MG63 (cell line): Measurements from ENCODE around the gene SPATA12. TPM values are rescaled to one million over a fixed set of nuclear protein-coding genes. Genes with fewer than 3 reads are reported as not detected.

Source experiments
- DNase-seq: peaks from one replicate; pipeline ENCODE4 v3.0.0-alpha.2; 2020
- H3K27me3 ChIP-seq: fragments of 250-450 bp; sonication (Bioruptor Pico); 2 replicates; pipeline ENCODE4 v1.5.1; 2020; ENCODE audit warnings: mild to moderate bottlenecking, moderate library complexity
- H3K36me3 ChIP-seq: fragments of 250-450 bp; sonication (Bioruptor Pico); 2 replicates; pipeline ENCODE4 v1.5.1; 2020; ENCODE audit warnings: mild to moderate bottlenecking, moderate library complexity
- H3K4me3 ChIP-seq: fragments of 250-450 bp; sonication (Bioruptor Pico); 2 replicates; pipeline ENCODE4 v1.5.1; 2020; ENCODE audit warnings: mild to moderate bottlenecking, moderate library complexity
- H3K9me3 ChIP-seq: fragments of 250-450 bp; sonication (Bioruptor Pico); 2 replicates; pipeline ENCODE4 v1.5.1; 2020; ENCODE audit warnings: mild to moderate bottlenecking, moderate library complexity
- total RNA-seq: library from RNA; depleted of rRNA; stranded (reverse); fragments of >200 nt; shearing (Covaris generic); gene quantifications from 2 replicates; pipeline ENCODE4 v1.2.3, GENCODE V29; 2014; ENCODE audit warnings: low replicate concordance; rRNA removed

Gene SPATA12
- total RNA-seq: not detected in 2 replicates

DNA sequence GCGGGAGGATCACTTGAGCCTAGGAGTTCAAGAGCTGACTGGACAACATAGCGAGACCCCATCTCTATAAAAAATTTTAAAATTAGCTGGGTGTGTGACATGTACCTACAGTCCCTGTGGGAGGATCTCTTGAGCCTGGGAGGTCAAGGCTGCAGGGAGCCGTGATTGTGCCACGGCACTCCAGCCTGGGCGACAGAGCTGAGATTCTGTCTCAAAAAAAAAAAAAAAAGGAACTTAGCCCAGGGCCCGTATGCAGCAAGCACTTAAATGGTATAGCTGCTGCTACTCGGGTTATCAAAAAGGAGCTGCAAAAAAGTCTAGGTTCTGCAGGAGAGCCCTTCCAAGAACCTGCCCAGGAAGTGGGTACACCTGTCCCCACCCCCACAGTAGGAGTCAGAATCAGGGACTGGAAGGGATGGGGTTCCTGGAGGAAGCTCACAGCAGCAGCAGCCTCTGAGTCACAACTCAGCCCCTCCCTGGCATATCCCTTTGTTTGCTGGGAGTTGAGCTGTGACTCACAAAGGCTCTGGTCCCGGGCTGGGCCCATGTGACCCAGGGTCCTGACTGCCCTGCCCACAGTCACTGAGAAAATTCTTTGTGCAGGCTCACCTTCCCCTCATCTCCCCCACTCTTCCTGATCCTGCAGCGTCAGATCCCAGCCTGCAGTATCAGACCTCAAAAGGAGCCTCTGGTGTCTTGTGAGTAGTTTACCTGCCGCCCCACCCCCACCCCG is at the start of gene SPATA12:
SPATA12 (plus strand) TSS at position 576 of the 733 bp plus-strand sequence. CDS start 13,031 bp downstream, outside the sequence.
- H3K27me3 ChIP-seq: no peaks in the 10 kb centered on the region
- H3K4me3 ChIP-seq: no peak within 1 kb of the TSS
- H3K9me3 ChIP-seq: no peaks in the 10 kb centered on the region
- DNase-seq: peak; percentile 89
- no peaks in the 10 kb centered on the region for H3K36me3 ChIP-seq

DNA sequence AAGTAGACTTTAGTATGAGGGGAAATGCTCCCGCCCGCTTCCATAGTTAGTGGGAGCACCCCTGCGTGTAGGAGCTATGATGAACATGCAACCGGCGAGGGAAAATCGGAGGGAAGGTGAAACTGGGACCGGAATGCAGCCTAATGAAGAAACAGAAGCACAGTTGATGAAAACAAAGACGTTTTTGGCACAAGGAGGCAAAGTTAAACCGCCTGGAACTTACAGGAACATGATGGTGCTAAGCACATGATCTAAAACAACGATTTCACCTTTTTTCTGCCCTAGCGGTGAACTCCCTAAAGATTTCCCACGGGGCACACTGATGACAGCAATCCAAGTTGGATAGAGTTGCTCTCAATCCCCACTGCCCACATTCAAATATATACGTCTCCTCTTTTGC is 49.4 kb upstream of the SPATA12 start:
- Histone ChIP-seq H3K9me3 (no peaks in the 10 kb centered on the region), H3K4me3 (no peak overlapping the region), H3K36me3 (no peaks in the 10 kb centered on the region), H3K27me3 (no peaks in the 10 kb centered on the region)
- DNase-seq: no peak

DNA sequence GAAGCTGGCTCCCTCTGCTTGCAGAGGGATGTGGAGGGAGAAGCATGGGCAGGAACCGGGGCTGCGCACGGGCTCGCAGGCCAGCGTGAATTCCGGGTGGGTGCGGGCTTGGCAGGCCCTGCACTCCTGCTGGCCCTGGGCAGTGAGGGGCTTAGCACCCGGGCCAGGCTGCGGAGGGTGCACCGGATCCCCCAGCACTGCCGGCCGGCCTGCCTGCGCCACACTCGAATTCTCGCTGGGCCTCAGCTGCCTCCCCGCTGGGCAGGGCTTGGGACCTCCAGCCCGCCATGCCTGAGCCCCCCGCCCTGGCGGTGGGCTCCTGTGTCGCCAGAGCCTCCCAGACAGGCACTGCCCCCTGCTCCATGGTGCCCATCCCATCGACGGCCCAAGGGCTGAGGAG is 47.6 kb upstream of the SPATA12 start:
- H3K4me3 ChIP-seq: no peak overlapping the region
- no peaks in the 10 kb centered on the region for H3K36me3 ChIP-seq
- no peak for DNase-seq
- H3K27me3 ChIP-seq: no peaks in the 10 kb centered on the region
- no peaks in the 10 kb centered on the region for H3K9me3 ChIP-seq

DNA sequence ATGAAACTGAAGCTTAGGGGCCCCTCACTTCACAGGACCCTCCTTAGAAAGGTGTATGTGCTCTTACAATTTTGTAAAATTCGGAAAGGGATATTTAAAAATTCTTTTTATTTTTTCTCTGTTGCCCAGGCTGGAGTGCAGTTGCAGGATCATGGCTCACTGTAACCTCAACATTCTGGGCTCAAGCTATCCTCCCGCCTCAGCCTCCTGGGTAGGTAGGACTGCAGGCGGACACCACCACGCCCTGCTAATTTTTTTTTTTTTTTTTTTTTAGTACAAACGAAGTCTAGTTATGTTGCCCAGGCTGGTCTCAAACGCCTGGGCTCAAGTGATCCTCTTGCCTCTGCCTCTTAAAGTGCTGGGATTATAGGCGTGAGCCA is 45.1 kb upstream of the SPATA12 start:
- Histone ChIP-seq H3K4me3 (no peak overlapping the region), H3K27me3 (no peaks in the 10 kb centered on the region), H3K36me3 (no peaks in the 10 kb centered on the region), H3K9me3 (no peaks in the 10 kb centered on the region)
- DNase-seq: no peak

DNA sequence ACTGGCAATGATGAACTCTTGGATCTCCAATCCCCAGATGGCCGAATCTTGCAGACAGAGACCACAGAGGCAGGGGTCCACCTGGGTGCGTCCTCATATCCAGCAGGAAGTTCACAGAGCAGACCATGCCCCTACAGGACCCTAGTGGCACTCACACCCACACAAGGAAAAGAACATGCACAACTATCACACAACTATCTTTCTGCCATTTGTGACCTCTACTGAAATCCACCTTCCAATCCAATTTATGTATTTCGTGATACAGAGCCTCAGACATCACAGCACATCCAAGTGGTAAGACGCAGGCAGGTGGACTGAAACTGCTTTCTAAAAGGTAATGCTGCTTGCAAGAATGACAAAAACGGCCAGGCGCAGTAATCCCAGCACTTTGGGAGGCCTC is 44.6 kb upstream of the SPATA12 start:
- no peaks in the 10 kb centered on the region for H3K27me3 ChIP-seq
- no peak for DNase-seq
- H3K4me3 ChIP-seq: no peak overlapping the region
- no peaks in the 10 kb centered on the region for H3K9me3 ChIP-seq
- no peaks in the 10 kb centered on the region for H3K36me3 ChIP-seq

GRCh38 chr3:57017459-57017845 is 43.0 kb upstream of the SPATA12 start:
- no peak for DNase-seq
- H3K36me3 ChIP-seq: no peaks in the 10 kb centered on the region
- no peak overlapping the region for H3K4me3 ChIP-seq
- no peaks in the 10 kb centered on the region for H3K27me3 ChIP-seq
- H3K9me3 ChIP-seq: no peaks in the 10 kb centered on the region

- H3K36me3 ChIP-seq: no peaks in the 10 kb centered on the region
- no peaks in the 10 kb centered on the region for H3K27me3 ChIP-seq
Measured at GRCh38 chr3:57018246-57018645, 42.2 kb upstream of the SPATA12 start.

DNA sequence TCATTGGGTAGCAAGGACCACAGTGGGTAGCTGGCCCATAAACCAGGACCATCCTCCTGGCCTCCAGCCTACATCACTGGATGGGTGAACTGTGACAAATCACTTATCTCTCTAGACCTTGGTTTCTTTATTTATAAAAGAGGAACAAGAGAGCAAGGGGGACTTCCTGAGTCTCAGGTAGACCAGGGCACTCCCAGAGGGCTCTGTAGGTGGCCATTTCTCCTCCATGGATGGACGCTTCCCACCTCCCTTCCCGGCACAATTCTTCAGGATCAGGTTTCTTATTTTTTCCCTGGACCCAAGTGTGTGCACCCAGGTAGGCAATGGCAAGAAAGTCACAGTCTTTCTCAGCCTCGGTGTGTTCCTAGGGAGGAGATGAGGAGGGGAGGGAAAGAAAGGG is 41.4 kb upstream of the SPATA12 start:
- no peak for DNase-seq
- Histone ChIP-seq H3K27me3 (no peaks in the 10 kb centered on the region), H3K4me3 (no peak overlapping the region), H3K9me3 (no peaks in the 10 kb centered on the region), H3K36me3 (no peaks in the 10 kb centered on the region)

More at GRCh38 chr3:57018246-57018645, 42.2 kb upstream of the SPATA12 start:
- Histone ChIP-seq H3K4me3 (no peak overlapping the region), H3K9me3 (no peaks in the 10 kb centered on the region)
- no peak for DNase-seq

DNA sequence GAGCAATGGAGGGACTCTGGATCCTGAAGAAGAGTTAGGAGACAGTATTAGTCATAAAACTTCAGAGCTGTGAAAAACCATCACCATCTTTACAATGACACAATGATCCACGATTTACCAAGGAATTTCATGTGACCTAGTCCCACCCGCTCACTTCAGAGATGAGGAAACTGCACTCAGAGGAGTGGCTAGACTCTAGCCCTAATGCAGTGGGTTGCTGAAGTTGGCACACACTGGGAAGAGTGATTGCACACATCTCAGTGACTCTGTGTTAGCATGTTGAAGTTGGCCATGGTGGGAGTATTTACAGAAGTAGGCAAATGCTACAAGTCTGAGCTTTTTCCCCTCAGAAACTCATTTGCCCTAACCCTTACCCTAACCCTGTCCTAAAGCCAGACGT is 35.2 kb upstream of the SPATA12 start:
- no peaks in the 10 kb centered on the region for H3K27me3 ChIP-seq

GRCh38 chr3:57026944-57027343 is 33.5 kb upstream of the SPATA12 start:
- no peaks in the 10 kb centered on the region for H3K9me3 ChIP-seq
- no peaks in the 10 kb centered on the region for H3K36me3 ChIP-seq
- H3K27me3 ChIP-seq: no peaks in the 10 kb centered on the region
- H3K4me3 ChIP-seq: no peak overlapping the region
- DNase-seq: no peak

More for the DNA sequence above, 35.2 kb upstream of the SPATA12 start:
- no peak overlapping the region for H3K4me3 ChIP-seq
- H3K9me3 ChIP-seq: no peaks in the 10 kb centered on the region
- H3K36me3 ChIP-seq: no peaks in the 10 kb centered on the region
- DNase-seq: no peak

GRCh38 chr3:57029383-57029782 is 31.1 kb upstream of the SPATA12 start:
- no peaks in the 10 kb centered on the region for H3K27me3 ChIP-seq
- no peaks in the 10 kb centered on the region for H3K36me3 ChIP-seq
- no peak overlapping the region for H3K4me3 ChIP-seq
- DNase-seq: no peak
- no peaks in the 10 kb centered on the region for H3K9me3 ChIP-seq

DNA sequence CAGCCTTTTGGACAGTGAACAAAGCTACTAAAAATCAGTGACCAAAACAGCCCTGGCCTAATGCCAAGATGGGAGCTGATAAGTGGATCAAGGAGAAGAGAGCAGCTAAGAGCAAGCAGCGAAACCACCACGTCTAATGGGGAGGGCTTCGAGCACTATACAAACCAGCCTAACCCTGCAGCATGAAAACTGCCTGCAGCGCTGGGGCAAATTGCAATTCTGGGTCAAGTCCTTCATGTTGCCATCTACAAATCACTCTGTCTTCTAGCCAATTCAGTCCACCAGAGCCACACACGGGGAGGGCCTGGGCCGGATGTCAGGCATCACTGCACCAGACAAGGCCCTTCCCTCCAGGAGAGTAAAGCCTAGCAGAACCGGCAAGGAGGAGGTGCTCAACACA is 30.5 kb upstream of the SPATA12 start:
- Histone ChIP-seq H3K4me3 (no peak overlapping the region), H3K9me3 (no peaks in the 10 kb centered on the region), H3K36me3 (no peaks in the 10 kb centered on the region), H3K27me3 (no peaks in the 10 kb centered on the region)
- DNase-seq: no peak

- Histone ChIP-seq H3K9me3 (no peaks in the 10 kb centered on the region), H3K27me3 (no peaks in the 10 kb centered on the region), H3K4me3 (no peak overlapping the region), H3K36me3 (no peaks in the 10 kb centered on the region)
- no peak for DNase-seq
Measured at GRCh38 chr3:57030721-57031120, 29.7 kb upstream of the SPATA12 start.

- DNase-seq: no peak
- H3K9me3 ChIP-seq: no peaks in the 10 kb centered on the region
- no peaks in the 10 kb centered on the region for H3K27me3 ChIP-seq
- H3K4me3 ChIP-seq: no peak overlapping the region
- no peaks in the 10 kb centered on the region for H3K36me3 ChIP-seq
Measured at GRCh38 chr3:57031631-57032541, 28.6 kb upstream of the SPATA12 start.

DNA sequence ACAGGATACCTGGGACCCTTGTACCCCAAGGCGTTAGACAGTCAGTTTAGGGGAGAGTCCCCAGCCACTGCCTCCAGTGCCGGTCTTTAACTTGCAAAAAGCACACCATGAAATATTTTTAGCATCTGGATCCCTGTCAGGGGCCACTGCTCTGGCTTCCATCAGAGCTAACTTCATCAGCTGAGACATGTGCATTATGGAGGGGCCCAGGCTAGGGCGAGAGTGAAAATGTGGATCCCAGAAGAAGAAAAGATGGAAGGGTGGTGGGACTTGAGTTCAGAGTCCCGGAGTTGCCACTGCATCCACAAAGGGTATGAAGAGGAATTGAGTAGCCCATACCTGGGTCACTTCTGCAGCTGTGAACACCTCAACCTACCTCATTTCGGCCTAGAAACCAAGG is 23.5 kb upstream of the SPATA12 start:
- Histone ChIP-seq H3K4me3 (no peak overlapping the region), H3K36me3 (no peaks in the 10 kb centered on the region), H3K27me3 (no peaks in the 10 kb centered on the region), H3K9me3 (no peaks in the 10 kb centered on the region)
- DNase-seq: no peak

GRCh38 chr3:57038466-57039164 is 21.8 kb upstream of the SPATA12 start:
- Histone ChIP-seq H3K27me3 (no peaks in the 10 kb centered on the region), H3K4me3 (no peak overlapping the region), H3K9me3 (no peaks in the 10 kb centered on the region), H3K36me3 (no peaks in the 10 kb centered on the region)
- no peak for DNase-seq

- Histone ChIP-seq H3K27me3 (no peaks in the 10 kb centered on the region), H3K4me3 (no peak overlapping the region), H3K9me3 (no peaks in the 10 kb centered on the region), H3K36me3 (no peaks in the 10 kb centered on the region)
- no peak for DNase-seq
Measured at GRCh38 chr3:57041674-57042073, 18.8 kb upstream of the SPATA12 start.
